Measurements from ENCODE around the gene OLA1. TPM values are rescaled to one million over a fixed set of nuclear protein-coding genes. Genes with fewer than 3 reads are reported as not detected.

The OLA1 gene
- total and polyA plus RNA-seq, 2 donors (not counting 1 experiment from before 2014, with no cell fraction given): 13.9 to 47.7 TPM

DNA sequence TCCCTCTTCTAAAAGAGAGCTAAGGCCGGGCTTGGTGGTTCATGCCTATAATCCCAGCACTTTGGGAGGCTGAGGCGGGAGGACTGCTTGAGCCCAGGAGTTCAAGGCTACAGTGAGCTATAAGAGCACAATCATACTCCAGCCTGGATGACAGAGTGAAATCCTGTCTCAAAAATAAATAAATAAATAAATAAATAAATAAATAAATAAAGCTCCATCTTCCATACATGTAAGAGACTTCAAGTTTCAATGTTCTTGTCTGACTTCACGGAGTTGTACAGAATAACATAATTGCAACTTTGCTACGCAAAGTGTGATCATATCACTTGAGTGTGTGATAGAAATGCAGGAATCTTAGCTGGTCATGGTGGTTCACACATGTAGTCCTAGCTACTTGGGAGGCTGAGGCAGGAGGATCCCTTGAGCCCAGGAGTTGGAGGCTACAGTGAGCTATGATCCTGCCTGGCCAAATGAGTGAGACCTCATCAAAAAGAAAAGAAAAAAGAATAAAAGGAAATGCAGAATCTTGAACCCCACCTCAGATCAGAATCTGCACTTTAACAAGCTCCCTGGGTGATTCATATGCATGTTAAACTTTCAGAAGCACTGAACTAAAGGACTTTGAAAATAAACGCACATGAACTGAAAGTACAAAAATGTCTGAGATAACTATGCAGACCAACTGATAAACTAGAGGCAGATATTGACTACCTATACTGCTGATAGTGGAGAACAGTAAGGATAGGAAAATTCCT is 159.4 kb downstream of the OLA1 start:
- DNase-seq: no peak
- 100% methylated on average over 3 of the region's 5 CpGs for WGBS (ENCODE audit: insufficient coverage)
- H3K27me3 ChIP-seq (replicated peaks in 1 of 4; ENCODE audit: control extremely low read depth in 1 of 4, control insufficient read depth in 3 of 4, insufficient read depth in 4 of 4, low read length in 3 of 4): no peaks in the 10 kb centered on the region
- H3K9me3 Mint-ChIP-seq (ENCODE audit: insufficient read depth): no peaks in the 10 kb centered on the region
- TF ChIP-seq, protein P1, sequence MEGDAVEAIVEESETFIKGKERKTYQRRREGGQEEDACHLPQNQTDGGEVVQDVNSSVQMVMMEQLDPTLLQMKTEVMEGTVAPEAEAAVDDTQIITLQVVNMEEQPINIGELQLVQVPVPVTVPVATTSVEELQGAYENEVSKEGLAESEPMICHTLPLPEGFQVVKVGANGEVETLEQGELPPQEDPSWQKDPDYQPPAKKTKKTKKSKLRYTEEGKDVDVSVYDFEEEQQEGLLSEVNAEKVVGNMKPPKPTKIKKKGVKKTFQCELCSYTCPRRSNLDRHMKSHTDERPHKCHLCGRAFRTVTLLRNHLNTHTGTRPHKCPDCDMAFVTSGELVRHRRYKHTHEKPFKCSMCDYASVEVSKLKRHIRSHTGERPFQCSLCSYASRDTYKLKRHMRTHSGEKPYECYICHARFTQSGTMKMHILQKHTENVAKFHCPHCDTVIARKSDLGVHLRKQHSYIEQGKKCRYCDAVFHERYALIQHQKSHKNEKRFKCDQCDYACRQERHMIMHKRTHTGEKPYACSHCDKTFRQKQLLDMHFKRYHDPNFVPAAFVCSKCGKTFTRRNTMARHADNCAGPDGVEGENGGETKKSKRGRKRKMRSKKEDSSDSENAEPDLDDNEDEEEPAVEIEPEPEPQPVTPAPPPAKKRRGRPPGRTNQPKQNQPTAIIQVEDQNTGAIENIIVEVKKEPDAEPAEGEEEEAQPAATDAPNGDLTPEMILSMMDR (IDR thresholded peaks at IDR 0.05): no peak
- TF ChIP-seq EZH2 (IDR thresholded peaks at IDR 0.05; ENCODE audit: borderline replicate concordance, insufficient read depth, low read depth, low read length, poor library complexity, severe bottlenecking): no peak
- no peak overlapping the region for H3K9ac ChIP-seq (ENCODE audit: low read length)
- ChIA-PET CTCF (interaction anchor here (1.3 kb wide), 1 partner anchor 10 kb away, joined by 4 read pairs; no protein-coding TSS in a partner anchor), POLR2A (no interaction called here)
- no peaks in the 10 kb centered on the region for H3K4me1 ChIP-seq (ENCODE audit: control insufficient read depth in 2 of 2, insufficient read depth in 2 of 2, low read length in 2 of 2)
- no peak overlapping the region for H3K27ac Mint-ChIP-seq
- intact Hi-C loops (cut with micrococcal nuclease): no loop called here
- no peaks in the 10 kb centered on the region for H3K36me3 ChIP-seq (replicated peaks in 1 of 2; ENCODE audit: control extremely low read depth in 1 of 2, control insufficient read depth in 1 of 2, extremely low read depth in 1 of 2, insufficient read depth in 2 of 2, low read length in 1 of 2)
- H3K9me3 ChIP-seq (ENCODE audit: control extremely low read depth in 1 of 3, control insufficient read depth in 2 of 3, insufficient read depth in 1 of 3, low read length in 2 of 3): no peaks in the 10 kb centered on the region
- no peaks in the 10 kb centered on the region for H3K79me2 ChIP-seq (ENCODE audit: control insufficient read depth, insufficient read depth, low read length)
- ATAC-seq (ENCODE audit: low read depth): no peak
- H3K4me3 ChIP-seq (ENCODE audit: control extremely low read depth in 1 of 5, extremely low read depth in 1 of 5, insufficient read depth in 1 of 5, low read depth in 2 of 5, low read length in 4 of 5): no peak overlapping the region
- H4K20me1 ChIP-seq (ENCODE audit: control insufficient read depth, insufficient read depth, low read length, poor library complexity, severe bottlenecking): no peaks in the 10 kb centered on the region
- no peaks in the 10 kb centered on the region for H3K27me3 Mint-ChIP-seq
- no peak overlapping the region for H3K4me2 ChIP-seq (replicated peaks; ENCODE audit: low read depth, low read length, poor library complexity, severe bottlenecking)
- H3K27ac ChIP-seq (ENCODE audit: low read length in 2 of 2): no peak overlapping the region
- H3K4me1 Mint-ChIP-seq: no peaks in the 10 kb centered on the region
- H2AFZ ChIP-seq (ENCODE audit: insufficient read depth, low read depth, low read length, poor library complexity, severe bottlenecking): no peak overlapping the region
- H3K4me3 Mint-ChIP-seq: no peak overlapping the region

DNA sequence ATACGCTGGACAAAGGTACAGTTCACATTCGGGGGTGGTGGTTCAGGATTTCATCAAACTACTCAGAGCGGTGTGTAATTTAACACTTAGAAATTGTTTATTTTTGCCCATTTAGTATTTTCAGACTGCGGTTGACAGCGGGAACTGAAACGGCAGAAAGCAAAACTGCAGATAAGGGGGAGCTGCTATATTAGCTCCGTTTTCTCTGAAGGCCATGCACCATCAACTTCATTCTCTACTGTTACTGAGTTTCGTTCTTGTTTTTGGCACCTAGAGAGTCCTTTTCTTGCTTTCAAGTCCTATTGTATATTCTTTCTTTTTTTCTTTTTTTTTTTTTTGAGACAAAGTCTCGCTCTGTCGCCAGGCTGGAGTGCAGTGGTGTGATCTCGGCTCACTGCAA is 161.6 kb downstream of the OLA1 start:
- ChIA-PET CTCF (no interaction called here), POLR2A (no interaction called here)
- no peaks in the 10 kb centered on the region for H3K27me3 Mint-ChIP-seq
- no peak overlapping the region for H3K4me3 Mint-ChIP-seq
- H2AFZ ChIP-seq (ENCODE audit: insufficient read depth, low read depth, low read length, poor library complexity, severe bottlenecking): no peak overlapping the region
- H3K4me2 ChIP-seq (replicated peaks; ENCODE audit: low read depth, low read length, poor library complexity, severe bottlenecking): no peak overlapping the region
- no peaks in the 10 kb centered on the region for H3K27me3 ChIP-seq (replicated peaks in 1 of 4; ENCODE audit: control extremely low read depth in 1 of 4, control insufficient read depth in 3 of 4, insufficient read depth in 4 of 4, low read length in 3 of 4)
- ATAC-seq (ENCODE audit: low read depth) (no peak), DNase-seq (no peak)
- no peaks in the 10 kb centered on the region for H3K4me1 Mint-ChIP-seq
- no peaks in the 10 kb centered on the region for H3K4me1 ChIP-seq (ENCODE audit: control insufficient read depth in 2 of 2, insufficient read depth in 2 of 2, low read length in 2 of 2)
- H3K9me3 Mint-ChIP-seq (ENCODE audit: insufficient read depth): no peaks in the 10 kb centered on the region
- no peaks in the 10 kb centered on the region for H3K79me2 ChIP-seq (ENCODE audit: control insufficient read depth, insufficient read depth, low read length)
- intact Hi-C loops (cut with micrococcal nuclease): no loop called here
- H3K27ac Mint-ChIP-seq: no peak overlapping the region
- no peaks in the 10 kb centered on the region for H3K9me3 ChIP-seq (ENCODE audit: control extremely low read depth in 1 of 3, control insufficient read depth in 2 of 3, insufficient read depth in 1 of 3, low read length in 2 of 3)
- WGBS (ENCODE audit: insufficient coverage): 93% methylated on average over 5 of the region's 11 CpGs
- no peaks in the 10 kb centered on the region for H4K20me1 ChIP-seq (ENCODE audit: control insufficient read depth, insufficient read depth, low read length, poor library complexity, severe bottlenecking)
- no peak overlapping the region for H3K9ac ChIP-seq (ENCODE audit: low read length)
- no peaks in the 10 kb centered on the region for H3K36me3 ChIP-seq (replicated peaks in 1 of 2; ENCODE audit: control extremely low read depth in 1 of 2, control insufficient read depth in 1 of 2, extremely low read depth in 1 of 2, insufficient read depth in 2 of 2, low read length in 1 of 2)
- no peak overlapping the region for H3K4me3 ChIP-seq (ENCODE audit: control extremely low read depth in 1 of 5, extremely low read depth in 1 of 5, insufficient read depth in 1 of 5, low read depth in 2 of 5, low read length in 4 of 5)
- TF ChIP-seq EZH2 (IDR thresholded peaks at IDR 0.05; ENCODE audit: borderline replicate concordance, insufficient read depth, low read depth, low read length, poor library complexity, severe bottlenecking): no peak
- TF ChIP-seq, protein P1 (IDR thresholded peaks at IDR 0.05): no peak
- no peak overlapping the region for H3K27ac ChIP-seq (ENCODE audit: low read length in 2 of 2)

Measured in B cell (primary cell).